ENCODE results near the gene CSRNP2. TPM values are rescaled to one million over a fixed set of nuclear protein-coding genes. Genes with fewer than 3 reads are reported as not detected.

CSRNP2 gene
- total RNA-seq, 3 donors from 2014 or later (not counting 1 experiment from before 2014, with no cell fraction given): 21.3 to 31.7 (median 25.1) TPM

- Mint-ChIP-seq H3K27me3 (ENCODE audit: low read depth in 2 of 2) (no peaks in the 10 kb centered on the region), H3K27ac (no peak overlapping the region)
- no peak for ATAC-seq
These were observed 20.6 kb upstream of the CSRNP2 start for GRCh38 chr12:51103977-51104376.

DNA sequence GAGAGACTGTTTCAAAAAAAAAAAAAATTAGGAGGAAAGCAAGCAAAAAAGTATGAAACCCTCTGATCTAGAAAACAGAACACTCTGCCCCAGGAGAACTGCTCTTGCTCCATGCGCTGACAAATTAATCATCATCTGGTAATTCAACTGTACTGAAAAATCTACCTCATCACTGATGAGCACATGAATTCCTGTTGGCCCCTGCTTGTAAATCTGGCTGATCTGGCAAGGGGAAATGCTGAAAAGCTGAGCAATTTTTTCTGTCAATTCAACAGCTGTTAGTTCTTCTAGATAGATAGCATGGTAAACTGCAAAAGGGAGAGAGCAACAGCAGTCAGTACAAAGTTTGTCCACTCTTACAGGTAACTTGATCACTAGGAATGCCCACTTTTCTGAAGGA lies 15.2 kb upstream of the CSRNP2 start:
- no peaks in the 10 kb centered on the region for H3K9me3 ChIP-seq (ENCODE audit: control insufficient read depth, insufficient read depth, low read length)
- no peaks in the 10 kb centered on the region for H3K4me1 ChIP-seq (ENCODE audit: control insufficient read depth, insufficient read depth, low read length)
- Mint-ChIP-seq H3K9me3 (no peaks in the 10 kb centered on the region), H3K4me1 (no peaks in the 10 kb centered on the region), H3K27me3 (ENCODE audit: low read depth in 2 of 2) (no peaks in the 10 kb centered on the region), H3K27ac (no peak overlapping the region), H3K4me3 (no peak overlapping the region), H3K36me3 (peaks cover 5% of the 10 kb centered on the region)
- ATAC-seq: no peak
- 50% methylated on average over 1 of the region's 1 CpG for WGBS (ENCODE audit: insufficient coverage)
- intact Hi-C loops (cut with micrococcal nuclease): no loop called here
- H3K27ac ChIP-seq (ENCODE audit: low read length): no peak overlapping the region
- TF ChIP-seq CTCF (IDR thresholded peaks at IDR 0.05): no peak
- peaks cover 76% of the 10 kb centered on the region for H3K36me3 ChIP-seq (ENCODE audit: control insufficient read depth, insufficient read depth, low read length)
- no peak for DNase-seq
- no peak overlapping the region for H3K4me3 ChIP-seq (ENCODE audit: low read length)
- no peaks in the 10 kb centered on the region for H3K27me3 ChIP-seq (ENCODE audit: control insufficient read depth, insufficient read depth, low read length)

More at GRCh38 chr12:51103977-51104376, 20.6 kb upstream of the CSRNP2 start:
- no peaks in the 10 kb centered on the region for H3K27me3 ChIP-seq (ENCODE audit: control insufficient read depth, insufficient read depth, low read length)
- H3K4me3 ChIP-seq (ENCODE audit: low read length): no peak overlapping the region
- H3K4me3 Mint-ChIP-seq: no peak overlapping the region
- H3K36me3 ChIP-seq (ENCODE audit: control insufficient read depth, insufficient read depth, low read length): peaks cover 73% of the 10 kb centered on the region
- peaks cover 19% of the 10 kb centered on the region for H3K36me3 Mint-ChIP-seq
- DNase-seq: no peak
- no peaks in the 10 kb centered on the region for H3K4me1 ChIP-seq (ENCODE audit: control insufficient read depth, insufficient read depth, low read length)
- no peak overlapping the region for H3K27ac ChIP-seq (ENCODE audit: low read length)
- H3K4me1 Mint-ChIP-seq: no peaks in the 10 kb centered on the region
- no peak for TF ChIP-seq CTCF (IDR thresholded peaks at IDR 0.05)
- no peaks in the 10 kb centered on the region for H3K9me3 Mint-ChIP-seq
- no peaks in the 10 kb centered on the region for H3K9me3 ChIP-seq (ENCODE audit: control insufficient read depth, insufficient read depth, low read length)
- intact Hi-C loops (cut with micrococcal nuclease): no loop called here

DNA sequence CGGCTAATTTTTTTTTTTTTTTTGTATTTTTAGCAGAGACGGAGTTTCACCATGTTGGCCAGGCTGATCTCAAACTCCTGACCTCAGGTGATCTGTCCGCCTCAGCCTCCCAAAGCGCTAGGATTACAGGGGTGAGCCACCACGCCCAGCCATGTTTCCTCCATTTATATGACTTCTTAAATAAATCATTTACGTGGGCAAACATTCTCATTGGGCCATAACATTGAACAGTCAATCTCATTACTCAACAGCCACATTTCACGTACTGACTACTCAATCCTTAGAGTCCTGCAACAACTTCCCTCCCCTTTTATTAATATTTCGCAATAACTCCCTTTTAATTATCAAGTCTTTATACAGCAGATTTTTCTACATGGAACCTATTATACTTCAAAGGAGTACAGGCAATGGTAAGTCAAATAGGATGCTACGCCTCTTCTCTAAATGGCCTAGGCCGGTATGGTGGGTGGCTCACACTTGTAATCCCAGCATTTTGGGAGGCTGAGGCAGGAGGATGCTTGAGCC lies 7.4 kb upstream of the CSRNP2 start:
- Mint-ChIP-seq H3K27me3 (ENCODE audit: low read depth in 2 of 2) (no peaks in the 10 kb centered on the region), H3K36me3 (peaks cover 1% of the 10 kb centered on the region), H3K4me3 (no peak overlapping the region), H3K27ac (no peak overlapping the region), H3K9me3 (no peaks in the 10 kb centered on the region), H3K4me1 (no peaks in the 10 kb centered on the region)
- Histone ChIP-seq H3K9me3 (ENCODE audit: control insufficient read depth, insufficient read depth, low read length) (no peaks in the 10 kb centered on the region), H3K4me1 (ENCODE audit: control insufficient read depth, insufficient read depth, low read length) (no peaks in the 10 kb centered on the region), H3K27ac (ENCODE audit: low read length) (no peak overlapping the region), H3K4me3 (ENCODE audit: low read length) (no peak overlapping the region), H3K36me3 (ENCODE audit: control insufficient read depth, insufficient read depth, low read length) (peaks cover 17% of the 10 kb centered on the region), H3K27me3 (ENCODE audit: control insufficient read depth, insufficient read depth, low read length) (no peaks in the 10 kb centered on the region)
- no peak for DNase-seq
- TF ChIP-seq CTCF (IDR thresholded peaks at IDR 0.05): no peak
- intact Hi-C loops (cut with micrococcal nuclease): no loop called here
- ATAC-seq: no peak
- WGBS (ENCODE audit: insufficient coverage): 96% methylated on average over 10 of the region's 10 CpGs

DNA sequence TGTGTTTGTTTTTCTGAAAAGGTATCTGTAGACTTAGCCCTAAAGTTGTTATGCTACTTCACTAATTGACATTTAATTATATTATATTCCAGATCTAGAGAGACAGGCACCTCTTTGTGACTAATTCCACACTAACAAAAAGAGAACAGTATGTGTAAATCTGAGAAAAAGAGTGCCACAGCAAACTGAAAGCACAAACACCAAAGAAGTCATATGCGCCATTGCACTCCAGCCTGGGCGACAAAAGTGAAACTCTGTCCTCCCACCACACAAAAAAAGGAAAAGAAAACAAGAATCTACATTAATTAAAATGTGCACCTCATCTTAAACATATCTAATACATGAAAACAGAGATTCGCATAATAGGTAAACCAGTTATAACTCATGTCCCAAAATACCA lies 4.4 kb upstream of the CSRNP2 start:
- no peaks in the 10 kb centered on the region for H3K36me3 ChIP-seq (ENCODE audit: control insufficient read depth, insufficient read depth, low read length)
- no peak overlapping the region for H3K27ac ChIP-seq (ENCODE audit: low read length)
- H3K4me3 ChIP-seq (ENCODE audit: low read length): no peak overlapping the region
- Mint-ChIP-seq H3K27me3 (ENCODE audit: low read depth in 2 of 2) (no peaks in the 10 kb centered on the region), H3K4me1 (peaks cover 1 to 15% of the 10 kb centered on the region in 2 donors), H3K4me3 (no peak overlapping the region), H3K27ac (no peak overlapping the region), H3K9me3 (no peaks in the 10 kb centered on the region), H3K36me3 (no peaks in the 10 kb centered on the region)
- no peaks in the 10 kb centered on the region for H3K9me3 ChIP-seq (ENCODE audit: control insufficient read depth, insufficient read depth, low read length)
- H3K27me3 ChIP-seq (ENCODE audit: control insufficient read depth, insufficient read depth, low read length): no peaks in the 10 kb centered on the region
- intact Hi-C loops (cut with micrococcal nuclease): no loop called here
- H3K4me1 ChIP-seq (ENCODE audit: control insufficient read depth, insufficient read depth, low read length): peaks cover 7% of the 10 kb centered on the region
- WGBS (ENCODE audit: insufficient coverage): 70% methylated on average over 2 of the region's 3 CpGs
- DNase-seq (no peak), ATAC-seq (no peak)
- TF ChIP-seq CTCF (IDR thresholded peaks at IDR 0.05): no peak

Data from natural killer cell (primary cell).